Measurements from ENCODE around the gene VWA3B. TPM values are rescaled to one million over a fixed set of nuclear protein-coding genes. Genes with fewer than 3 reads are reported as not detected.

The VWA3B gene
- total RNA-seq, 1 donor from 2014 or later: not detected

DNA sequence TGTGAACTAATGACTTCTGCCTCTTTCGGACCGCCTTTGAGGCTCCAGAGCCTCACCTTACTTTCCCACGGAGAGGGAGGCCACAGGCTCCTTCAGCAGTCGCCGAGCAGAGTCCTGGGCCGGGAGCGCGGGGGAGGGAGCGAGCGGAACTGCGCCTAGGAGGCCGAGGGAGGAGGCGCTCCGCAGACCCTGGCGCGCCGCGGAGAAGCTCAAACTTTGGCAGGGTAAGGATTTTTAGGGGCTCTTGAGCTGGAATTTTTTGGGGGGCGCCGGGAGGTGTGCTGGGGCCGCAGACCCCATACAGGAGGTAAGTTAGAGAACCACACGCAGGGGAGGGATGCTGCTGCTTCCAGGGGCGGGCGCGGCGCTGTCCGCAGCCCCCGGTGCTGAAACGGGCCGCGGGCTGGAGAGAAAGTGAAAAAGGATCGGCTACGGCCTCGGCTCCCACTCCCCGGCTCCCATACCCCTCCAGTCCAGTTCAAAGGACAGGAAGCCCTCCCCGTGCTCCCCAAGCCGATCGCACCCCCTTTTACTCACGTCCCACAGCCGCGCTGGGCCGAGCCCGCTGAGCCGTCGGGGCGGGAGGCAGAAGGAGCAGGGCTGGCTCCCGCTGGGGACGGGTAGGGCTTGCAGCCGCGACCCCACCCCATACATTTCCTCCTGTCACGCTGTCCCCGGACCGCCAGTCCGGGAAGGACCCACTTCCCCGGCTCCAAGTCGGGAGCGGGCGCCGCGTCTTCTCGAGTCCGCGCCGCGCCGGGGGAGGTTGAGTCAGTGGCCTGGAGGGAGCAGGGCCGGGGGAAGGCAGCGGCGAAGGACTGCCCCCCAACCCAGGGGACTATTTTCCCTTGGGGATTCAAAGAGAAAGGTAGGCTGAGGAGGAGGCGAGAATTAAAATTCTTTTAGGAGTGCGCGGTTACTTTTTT is 259.6 kb downstream of the VWA3B start, which contains the start of gene CNGA3:
Gene CNGA3, plus strand, starts transcription at position 146 of the 926 bp plus-strand sequence. CDS start 23,520 bp downstream, outside the sequence.
- TF ChIP-seq, protein P1, sequence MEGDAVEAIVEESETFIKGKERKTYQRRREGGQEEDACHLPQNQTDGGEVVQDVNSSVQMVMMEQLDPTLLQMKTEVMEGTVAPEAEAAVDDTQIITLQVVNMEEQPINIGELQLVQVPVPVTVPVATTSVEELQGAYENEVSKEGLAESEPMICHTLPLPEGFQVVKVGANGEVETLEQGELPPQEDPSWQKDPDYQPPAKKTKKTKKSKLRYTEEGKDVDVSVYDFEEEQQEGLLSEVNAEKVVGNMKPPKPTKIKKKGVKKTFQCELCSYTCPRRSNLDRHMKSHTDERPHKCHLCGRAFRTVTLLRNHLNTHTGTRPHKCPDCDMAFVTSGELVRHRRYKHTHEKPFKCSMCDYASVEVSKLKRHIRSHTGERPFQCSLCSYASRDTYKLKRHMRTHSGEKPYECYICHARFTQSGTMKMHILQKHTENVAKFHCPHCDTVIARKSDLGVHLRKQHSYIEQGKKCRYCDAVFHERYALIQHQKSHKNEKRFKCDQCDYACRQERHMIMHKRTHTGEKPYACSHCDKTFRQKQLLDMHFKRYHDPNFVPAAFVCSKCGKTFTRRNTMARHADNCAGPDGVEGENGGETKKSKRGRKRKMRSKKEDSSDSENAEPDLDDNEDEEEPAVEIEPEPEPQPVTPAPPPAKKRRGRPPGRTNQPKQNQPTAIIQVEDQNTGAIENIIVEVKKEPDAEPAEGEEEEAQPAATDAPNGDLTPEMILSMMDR (IDR thresholded peaks at IDR 0.05; ENCODE audit: insufficient read depth, low read length, severe bottlenecking): no peak
- Histone ChIP-seq H3K36me3 (ENCODE audit: control insufficient read depth, insufficient read depth, low read length) (no peaks in the 10 kb centered on the region), H3K27me3 (ENCODE audit: control insufficient read depth, insufficient read depth, low read length) (peaks cover 37% of the 10 kb centered on the region), H3K4me3 (ENCODE audit: low read depth, low read length) (no peak within 1 kb of the TSS)
- FAIRE-seq (no peak), DNase-seq (ENCODE audit: low read depth) (no peak)

DNA sequence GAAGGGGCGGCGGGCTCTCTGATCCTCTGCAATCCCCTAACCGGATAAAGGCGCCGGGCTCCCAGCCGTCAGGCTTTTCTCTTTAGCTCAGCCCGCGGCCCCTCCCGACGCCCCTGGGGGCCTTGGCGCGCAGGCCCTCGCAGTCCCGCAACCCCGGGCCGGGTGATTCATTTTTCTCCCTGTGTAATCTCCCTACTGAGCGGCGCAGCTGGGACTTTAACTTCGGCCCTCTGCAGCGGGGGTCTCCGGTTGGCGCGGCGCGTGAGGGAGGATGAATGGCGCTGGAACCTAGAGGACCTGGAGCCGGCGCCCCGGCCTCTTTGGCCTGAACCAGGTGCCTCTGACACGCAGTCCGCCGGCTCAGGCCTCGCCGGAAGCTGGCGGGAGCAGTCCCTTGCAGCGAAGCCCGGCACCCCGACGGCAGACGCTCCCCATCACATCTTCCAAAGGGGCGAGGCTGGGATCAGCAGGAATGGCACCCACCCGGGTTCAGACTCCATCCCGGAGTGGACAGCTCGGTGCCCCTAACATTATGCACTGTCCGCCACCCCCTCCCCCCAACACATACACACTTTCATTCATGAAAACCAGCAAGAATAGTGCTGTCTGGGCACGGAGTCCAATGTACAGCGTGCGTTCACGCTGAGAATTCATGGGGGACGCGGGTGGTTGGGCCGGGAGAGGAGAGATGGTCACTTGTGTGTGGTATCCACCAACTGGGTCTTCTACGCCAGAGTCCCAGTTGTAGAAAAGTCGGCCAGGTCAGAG is 260.5 kb downstream of the VWA3B start:
- H3K36me3 ChIP-seq (ENCODE audit: control insufficient read depth, insufficient read depth, low read length): no peaks in the 10 kb centered on the region
- peaks cover 37% of the 10 kb centered on the region for H3K27me3 ChIP-seq (ENCODE audit: control insufficient read depth, insufficient read depth, low read length)
- H3K4me3 ChIP-seq (ENCODE audit: low read depth, low read length): no peak overlapping the region
- TF ChIP-seq, protein P1 (IDR thresholded peaks at IDR 0.05; ENCODE audit: insufficient read depth, low read length, severe bottlenecking): no peak
- FAIRE-seq (peak; percentile 28), DNase-seq (ENCODE audit: low read depth) (no peak)

DNA sequence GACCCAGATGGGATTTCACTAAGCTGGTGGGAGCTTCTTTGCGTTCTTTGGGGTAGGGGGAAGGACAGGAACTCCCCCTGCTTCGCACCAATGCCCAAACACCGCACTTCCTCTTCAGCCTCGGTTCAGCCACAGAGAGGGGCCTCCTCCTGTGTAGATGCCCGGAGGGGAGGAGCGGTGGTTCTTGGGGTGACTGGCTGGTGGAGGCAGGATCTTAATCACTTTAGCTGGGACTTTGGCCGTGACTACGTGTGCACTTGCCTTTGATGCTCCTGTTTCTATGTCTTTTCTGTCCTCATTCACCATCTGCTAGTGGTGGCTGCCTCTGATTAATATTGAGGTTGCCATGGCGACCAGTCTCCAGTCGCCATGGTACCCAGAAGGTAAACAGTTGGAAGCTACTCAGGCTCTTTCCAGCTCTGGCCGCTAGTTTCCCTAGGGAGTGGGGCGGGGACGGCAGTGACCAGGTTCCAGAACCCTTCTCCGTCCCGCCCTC is 261.1 kb downstream of the VWA3B start:
- no peak for FAIRE-seq
- Histone ChIP-seq H3K4me3 (ENCODE audit: low read depth, low read length) (no peak overlapping the region), H3K27me3 (ENCODE audit: control insufficient read depth, insufficient read depth, low read length) (peaks cover 37% of the 10 kb centered on the region), H3K36me3 (ENCODE audit: control insufficient read depth, insufficient read depth, low read length) (no peaks in the 10 kb centered on the region)
- no peak for DNase-seq (ENCODE audit: low read depth)
- TF ChIP-seq, protein P1 (IDR thresholded peaks at IDR 0.05; ENCODE audit: insufficient read depth, low read length, severe bottlenecking): no peak

DNA sequence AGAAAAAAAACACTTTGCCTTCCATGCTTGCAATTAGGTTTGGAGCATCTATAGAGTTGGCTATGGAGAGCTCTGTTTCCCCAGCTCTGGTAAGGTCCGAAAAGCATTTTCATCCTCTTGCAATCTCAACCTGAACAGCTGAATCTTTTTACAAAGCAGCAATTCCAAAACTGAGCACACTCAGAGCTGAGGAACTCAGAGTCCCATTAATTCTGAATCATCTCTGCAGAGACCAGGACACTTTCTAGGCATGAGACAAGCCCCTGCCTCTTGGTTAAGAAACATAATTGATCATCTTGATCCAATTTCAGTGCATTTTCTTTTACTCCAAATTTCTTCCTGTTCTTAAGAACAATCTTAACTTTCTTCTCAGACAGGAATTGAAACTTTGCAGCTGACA is 263.4 kb downstream of the VWA3B start:
- H3K27me3 ChIP-seq (ENCODE audit: control insufficient read depth, insufficient read depth, low read length): peaks cover 35% of the 10 kb centered on the region
- H3K36me3 ChIP-seq (ENCODE audit: control insufficient read depth, insufficient read depth, low read length): no peaks in the 10 kb centered on the region
- no peak overlapping the region for H3K4me3 ChIP-seq (ENCODE audit: low read depth, low read length)
- no peak for FAIRE-seq
- TF ChIP-seq, protein P1 (IDR thresholded peaks at IDR 0.05; ENCODE audit: insufficient read depth, low read length, severe bottlenecking): no peak
- no peak for DNase-seq (ENCODE audit: low read depth)

DNA sequence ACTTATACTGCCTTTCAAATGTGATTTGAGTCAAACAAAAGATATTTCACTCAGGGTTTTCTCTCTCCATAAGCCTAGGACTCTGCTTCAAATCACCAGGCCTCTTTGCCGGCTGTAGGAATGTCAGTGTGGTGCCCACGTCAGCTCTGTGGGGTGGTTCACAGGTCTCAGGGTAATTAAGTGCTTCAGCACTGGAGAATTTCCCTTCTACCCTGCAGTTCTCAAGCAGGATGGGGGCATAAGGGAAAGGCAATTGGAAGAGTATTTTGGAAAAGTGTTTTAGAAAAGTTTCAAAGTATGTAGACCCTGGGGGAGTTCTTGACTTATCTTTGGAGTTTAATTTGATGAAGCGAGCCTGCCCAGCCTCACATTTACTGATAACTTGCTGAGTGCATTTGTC is 268.9 kb downstream of the VWA3B start:
- TF ChIP-seq, protein P1 (IDR thresholded peaks at IDR 0.05; ENCODE audit: insufficient read depth, low read length, severe bottlenecking): no peak
- DNase-seq (ENCODE audit: low read depth) (no peak), FAIRE-seq (no peak)
- Histone ChIP-seq H3K36me3 (ENCODE audit: control insufficient read depth, insufficient read depth, low read length) (no peaks in the 10 kb centered on the region), H3K4me3 (ENCODE audit: low read depth, low read length) (no peak overlapping the region), H3K27me3 (ENCODE audit: control insufficient read depth, insufficient read depth, low read length) (no peaks in the 10 kb centered on the region)

Measured in bronchial epithelial cell (primary cell).